ENCODE results near the gene CDH11.

CDH11 gene

DNA sequence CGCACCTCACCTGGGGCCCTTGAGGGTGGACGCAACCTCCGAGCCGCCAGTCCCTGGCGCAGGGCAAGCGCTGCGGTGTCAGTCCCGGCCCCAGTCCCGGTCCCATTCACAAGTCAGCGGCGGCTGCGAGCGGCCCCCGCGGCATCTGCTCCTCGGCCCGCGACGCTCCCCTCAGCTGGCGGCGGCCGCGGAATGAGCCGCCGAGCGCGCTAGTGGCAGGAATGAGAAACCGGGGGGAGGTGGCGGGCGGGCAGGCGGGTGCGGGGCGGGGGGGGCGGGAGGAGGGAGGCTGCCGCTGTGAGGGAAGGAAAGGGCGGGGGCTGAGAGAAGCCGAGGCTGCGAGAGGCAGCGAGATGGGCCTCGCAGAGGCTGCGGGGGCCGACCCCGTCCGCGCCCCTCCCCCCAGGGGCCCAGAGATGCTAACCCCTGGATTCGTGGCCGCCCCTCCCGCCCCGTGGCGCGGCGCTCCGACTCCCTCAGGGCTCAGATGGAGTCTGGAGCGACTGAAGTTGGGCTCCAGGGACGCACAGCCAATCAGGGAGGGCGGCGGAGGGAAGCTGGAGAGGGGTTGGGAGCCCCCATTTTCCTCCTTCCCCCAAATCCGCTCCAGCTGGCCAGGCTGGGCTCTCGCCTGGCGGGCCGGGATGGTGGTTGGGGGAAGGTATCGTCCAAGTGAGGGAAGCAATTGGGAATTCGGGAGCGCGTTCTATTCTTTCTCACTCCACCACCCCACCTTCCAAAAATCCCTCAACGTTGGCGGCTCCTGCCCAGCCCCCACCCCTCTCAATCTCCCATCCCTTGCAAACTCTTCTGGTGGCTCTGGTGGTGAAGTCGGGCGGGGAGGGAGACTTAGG lies at the start of gene CDH11:
Gene CDH11 (minus strand): TSS at position 194 of the 854 bp plus-strand sequence. CDS start 117,194 bp downstream, outside the sequence.
- peak; percentile 87 for DNase-seq

DNA sequence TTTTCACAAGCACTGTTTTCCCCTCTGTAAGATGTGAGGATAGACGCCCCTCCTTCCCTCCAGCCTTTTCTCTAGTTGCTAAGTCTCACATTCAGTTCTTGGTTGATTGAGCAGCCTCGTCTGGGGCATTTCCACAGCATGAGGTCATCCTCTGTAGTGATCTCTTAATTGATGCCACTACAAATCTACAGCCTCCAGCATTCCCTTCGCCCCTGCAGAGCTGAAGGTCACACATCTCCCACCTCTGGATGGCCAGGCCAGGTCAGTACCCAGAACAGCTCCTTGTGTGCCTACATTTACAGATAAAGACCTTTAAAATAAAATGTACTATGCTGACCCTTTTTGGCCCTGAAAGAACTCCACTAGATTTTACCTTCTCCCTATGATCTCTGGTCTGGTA lies 32.5 kb upstream of the CDH11 start:
- DNase-seq, result no peak

GRCh38 chr16:65153365-65154105 lies 31.7 kb upstream of the CDH11 start:
- DNase-seq, result no peak

DNA sequence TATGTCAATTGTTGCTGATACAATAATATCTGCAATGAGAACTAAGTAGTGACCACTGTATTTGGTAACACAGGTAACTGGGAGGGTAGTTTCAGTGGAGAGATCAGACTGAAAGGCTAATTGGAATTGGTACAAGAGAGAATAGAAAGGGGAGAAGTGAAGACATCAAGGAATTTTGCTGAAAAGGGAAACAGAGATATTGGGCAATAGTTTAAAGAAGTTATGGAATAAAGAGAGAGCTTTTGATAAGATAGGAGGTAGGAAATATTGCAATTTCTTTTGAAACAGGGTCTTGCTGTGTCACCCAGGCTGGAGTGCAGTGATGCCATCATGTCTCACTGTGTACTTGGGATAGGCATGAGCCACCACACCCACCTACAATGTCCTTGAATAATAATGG lies 26.9 kb upstream of the CDH11 start:
- DNase-seq, result no peak

GRCh38 chr16:65142276-65142675 lies 20.4 kb upstream of the CDH11 start:
- no peak for DNase-seq

GRCh38 chr16:65136681-65137080 lies 14.8 kb upstream of the CDH11 start:
- DNase-seq, result no peak

GRCh38 chr16:65126845-65127624 lies 5.2 kb upstream of the CDH11 start:
- no peak for DNase-seq

- DNase-seq, result no peak
Observed at GRCh38 chr16:65125871-65126270, 4.0 kb upstream of the CDH11 start.

DNA sequence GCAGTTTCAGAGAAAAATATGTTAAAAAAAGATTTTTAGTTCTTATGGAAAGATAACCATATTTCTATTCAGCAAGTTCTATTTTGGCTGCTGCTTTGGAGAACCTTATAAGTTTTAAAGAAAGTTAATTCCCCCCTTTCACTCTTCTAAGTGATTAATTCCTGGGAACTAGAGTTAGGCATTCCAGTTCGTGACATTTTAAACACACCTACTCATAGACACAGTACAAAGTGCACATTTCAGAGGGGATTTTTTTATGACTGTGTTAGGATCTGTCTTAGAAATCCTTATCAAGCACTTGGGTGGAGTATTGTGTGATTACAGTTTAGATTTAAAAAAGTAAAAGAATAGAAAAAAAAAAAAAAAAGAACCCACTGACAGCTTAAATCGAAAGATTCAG lies 3.5 kb upstream of the CDH11 start:
- no peak for DNase-seq

GRCh38 chr16:65124596-65124995 lies 2.7 kb upstream of the CDH11 start:
- DNase-seq, result no peak

GRCh38 chr16:65124212-65124548 lies 2.3 kb upstream of the CDH11 start:
- no peak for DNase-seq

DNA sequence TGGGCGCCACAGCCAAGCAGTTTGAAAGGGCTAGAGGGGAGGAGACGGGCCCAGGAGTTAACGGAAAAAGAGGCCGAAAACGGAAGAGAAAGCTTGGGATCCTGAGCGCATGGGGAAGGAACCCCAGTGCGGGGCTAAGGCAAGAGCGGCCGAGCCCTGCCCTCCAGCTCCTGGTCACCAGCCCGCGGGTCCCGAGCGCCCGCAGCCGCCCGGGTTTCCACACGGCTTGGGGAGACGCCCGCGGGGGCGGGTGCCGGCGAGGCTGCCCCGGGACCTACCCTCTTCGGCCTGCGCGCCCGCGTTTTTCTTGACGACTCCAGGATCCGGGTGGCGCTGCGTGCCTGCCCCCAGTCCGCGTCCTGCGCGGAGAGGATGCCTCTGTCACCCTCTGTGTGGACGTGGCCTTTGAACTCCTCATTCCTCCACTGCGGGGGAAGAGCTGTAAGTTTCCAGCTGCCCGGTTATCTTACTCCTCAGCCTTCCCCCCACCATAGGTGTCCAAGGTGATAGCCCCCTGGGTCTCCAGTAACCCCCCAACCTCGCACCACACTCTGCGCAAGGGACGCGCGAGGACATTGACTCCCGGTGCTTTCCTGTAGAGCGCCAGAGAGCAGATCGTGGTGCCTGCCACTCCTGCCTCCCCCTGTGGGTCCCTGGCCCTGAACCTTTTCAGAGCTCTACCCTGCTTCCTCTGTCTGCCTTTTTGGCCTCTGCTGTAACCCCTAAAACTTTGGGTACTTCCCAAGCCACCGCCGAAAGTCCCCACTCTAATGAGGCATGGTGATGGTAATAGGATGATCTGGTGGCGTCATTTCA lies 1.7 kb upstream of the CDH11 start:
- no peak for DNase-seq

- DNase-seq, result peak; percentile 5
Observed at GRCh38 chr16:65122724-65123395, 997 bp upstream of the CDH11 start.

GRCh38 chr16:65120831-65121721 lies 787 bp downstream of the CDH11 start:
- DNase-seq, result no peak

GRCh38 chr16:65120461-65120830 lies 1.4 kb downstream of the CDH11 start:
- DNase-seq, result no peak

- no peak for DNase-seq
Observed at GRCh38 chr16:65119901-65120401, 1.9 kb downstream of the CDH11 start.

DNA sequence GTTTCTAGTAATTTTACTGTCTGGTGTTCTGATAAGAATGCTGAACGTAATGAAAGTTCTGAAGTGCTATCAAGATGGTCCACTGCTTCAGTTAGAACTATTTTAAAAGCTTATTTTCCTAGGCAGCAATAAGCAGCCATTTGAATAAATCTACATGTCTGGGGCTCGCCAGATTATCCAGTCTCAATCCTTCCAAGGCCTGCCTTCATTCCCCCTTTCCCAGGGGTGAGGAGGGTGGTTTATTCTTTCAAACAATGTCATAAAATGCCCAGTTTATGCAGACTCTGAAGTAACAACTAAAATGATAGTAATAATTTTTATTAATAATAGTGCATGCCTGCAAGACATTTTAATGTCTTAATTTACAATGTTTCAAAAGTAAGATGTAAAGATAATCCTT lies 2.4 kb downstream of the CDH11 start:
- DNase-seq, result no peak

GRCh38 chr16:65118871-65119270 lies 3.0 kb downstream of the CDH11 start:
- DNase-seq, result no peak

DNA sequence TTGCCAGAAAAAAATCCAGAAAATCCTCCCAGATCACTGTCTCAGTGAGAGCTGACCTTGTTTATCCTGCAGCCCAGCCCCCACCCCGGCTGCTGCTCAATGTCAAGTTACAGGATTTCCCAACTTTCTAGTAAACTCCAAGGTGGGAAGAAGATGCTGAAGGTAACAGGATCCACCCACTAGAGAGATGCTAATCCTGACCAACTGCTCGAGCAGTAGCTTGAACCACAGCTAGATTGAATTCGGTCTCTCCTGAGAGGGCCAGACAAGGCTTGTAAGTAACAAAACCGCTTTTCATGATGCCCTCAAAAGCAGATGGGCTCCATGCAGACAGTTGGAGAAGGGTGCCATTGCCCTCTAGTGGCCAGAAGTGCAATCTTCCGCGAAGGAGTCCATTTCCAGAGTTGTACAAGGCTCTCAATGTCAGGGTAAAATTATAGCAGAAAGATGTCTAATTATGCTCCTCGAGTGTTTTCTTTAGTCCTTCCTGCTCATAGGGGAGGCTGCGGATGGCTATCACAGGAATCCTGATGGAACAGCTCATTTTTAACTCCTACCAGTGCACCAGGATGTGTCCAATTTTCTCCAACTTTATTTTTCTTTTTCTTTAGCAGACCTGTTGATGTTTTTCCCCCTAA lies 3.9 kb downstream of the CDH11 start:
- peak; percentile 14 for DNase-seq

DNA sequence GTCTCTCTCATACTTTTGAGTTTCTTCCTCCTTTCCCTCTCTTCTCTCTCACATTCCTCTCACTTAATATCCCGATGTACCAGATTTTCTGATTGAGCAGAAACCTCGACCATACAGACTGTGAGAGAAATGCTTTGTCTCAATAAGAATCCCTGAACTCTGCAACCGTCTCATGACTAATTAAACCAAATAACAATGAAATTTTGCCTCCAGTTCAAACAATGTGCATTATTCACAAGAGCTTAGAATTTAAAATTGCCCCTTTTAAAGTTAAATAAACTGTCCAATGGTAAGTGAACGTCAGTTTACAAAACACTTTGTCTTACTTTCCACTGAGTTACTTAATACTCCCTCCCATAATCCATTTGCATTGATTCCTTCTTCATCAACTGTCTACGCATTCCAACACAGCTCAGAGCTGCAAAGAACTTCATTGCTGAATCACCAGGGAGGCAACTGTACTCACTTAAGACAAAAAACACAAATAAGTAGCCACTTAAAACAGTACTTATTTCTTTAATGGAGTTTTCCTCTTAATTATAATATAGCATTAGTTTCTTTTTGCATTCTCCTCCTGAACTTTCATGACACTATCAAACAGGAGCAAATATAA lies 4.9 kb downstream of the CDH11 start:
- no peak for DNase-seq
